NCI-H2029 treated with DMSO at 0.1 percent for 48 hours (cell line): ENCODE data around the gene GPT2.

Source experiments
- DNase-seq: peaks from one replicate; lab custom pipeline; 2025; lab: John Stamatoyannopoulos, UW

The GPT2 gene

GRCh38 chr16:46883690-46884512 is at the start of gene GPT2:
TSS of gene GPT2 (plus strand) at chr16:46884362. CDS start at chr16:46884716, 354 bp downstream.
- DNase-seq: peak; percentile 45

GRCh38 chr16:46836534-46837530 is 47.3 kb upstream of the GPT2 start:
- DNase-seq: no peak

- peak; percentile 25 for DNase-seq
Measured at GRCh38 chr16:46839986-46840443, 44.1 kb upstream of the GPT2 start.

GRCh38 chr16:46842192-46842895 is 41.8 kb upstream of the GPT2 start:
- DNase-seq: no peak

GRCh38 chr16:46843898-46844642 is 40.1 kb upstream of the GPT2 start:
- no peak for DNase-seq

GRCh38 chr16:46844771-46845170 is 39.4 kb upstream of the GPT2 start:
- DNase-seq: no peak

- DNase-seq: no peak
Measured at GRCh38 chr16:46845952-46846351, 38.2 kb upstream of the GPT2 start.

GRCh38 chr16:46848768-46849764 is 35.1 kb upstream of the GPT2 start:
- no peak for DNase-seq

- no peak for DNase-seq
Measured at GRCh38 chr16:46850619-46851555, 33.3 kb upstream of the GPT2 start.

- no peak for DNase-seq
Measured at GRCh38 chr16:46852130-46852529, 32.0 kb upstream of the GPT2 start.

GRCh38 chr16:46853713-46854443 is 30.3 kb upstream of the GPT2 start:
- DNase-seq: no peak

- DNase-seq: no peak
Measured at GRCh38 chr16:46854846-46855245, 29.3 kb upstream of the GPT2 start.

GRCh38 chr16:46855389-46855788 is 28.8 kb upstream of the GPT2 start:
- no peak for DNase-seq

- DNase-seq: no peak
Measured at GRCh38 chr16:46857368-46857945, 26.7 kb upstream of the GPT2 start.

- no peak for DNase-seq
Measured at GRCh38 chr16:46858151-46858550, 26.0 kb upstream of the GPT2 start.

GRCh38 chr16:46859719-46860152 is 24.4 kb upstream of the GPT2 start:
- no peak for DNase-seq

- DNase-seq: no peak
Measured at GRCh38 chr16:46862555-46863447, 21.4 kb upstream of the GPT2 start.
